Mesendoderm (in vitro differentiated cells): ENCODE results near the gene PDE4D.
A peak's percentile ranks its signal among the peaks of the same experiment; 100 is the strongest.
"Not testable (repeated sequence)": the region's sequence is repeated elsewhere in the genome, so short reads cannot be mapped to it uniquely, and the experiment has no call there.

Source experiments
- DNase-seq: peaks from one replicate; pipeline ENCODE4 v3.0.0; 2013
- H2AK5ac ChIP-seq: 2 replicates; pipeline ENCODE4 v1.6.1; 2013; ENCODE audit warnings: low read length, inconsistent platforms
- H2BK120ac ChIP-seq: 2 replicates; pipeline ENCODE4 v1.6.1; 2013; ENCODE audit warnings: low read depth, mild to moderate bottlenecking, low read length, moderate library complexity, mixed read lengths
- H2BK15ac ChIP-seq: replicated peaks from 2 replicates; pipeline ENCODE4 v1.6.1; 2013; ENCODE audit warnings: low read depth, mild to moderate bottlenecking, moderate library complexity
- H2BK5ac ChIP-seq: 2 replicates; pipeline ENCODE4 v1.6.1; 2013; ENCODE audit warnings: low read length, inconsistent platforms
- H3K18ac ChIP-seq: 2 replicates; pipeline ENCODE4 v1.6.1; 2013; ENCODE audit warnings: mild to moderate bottlenecking, low read length, mixed read lengths
- H3K23ac ChIP-seq: one replicate; pipeline ENCODE4 v1.6.1; 2013; ENCODE audit warnings: low read length
- H3K27ac ChIP-seq: 2 replicates; pipeline ENCODE4 v1.5.1; 2013; ENCODE audit warnings: low read depth, mild to moderate bottlenecking, inconsistent platforms, low read length, moderate library complexity
- H3K27me3 ChIP-seq: 2 replicates; pipeline ENCODE4 v1.6.1; 2013; ENCODE audit warnings: low read length, control low read depth, mild to moderate bottlenecking, inconsistent platforms; ENCODE audit not compliant: insufficient read depth, poor library complexity
- H3K36me3 ChIP-seq: 2 replicates; pipeline ENCODE4 v1.6.1; 2013; ENCODE audit warnings: low read length, inconsistent platforms; ENCODE audit not compliant: control insufficient read depth, insufficient read depth
- H3K4ac ChIP-seq: one replicate; pipeline ENCODE4 v1.6.1; 2013; ENCODE audit warnings: low read depth, mild to moderate bottlenecking, low read length, moderate library complexity
- H3K4me1 ChIP-seq: 2 replicates; pipeline ENCODE4 v1.6.1; 2013; ENCODE audit warnings: low read depth, low read length, inconsistent platforms; ENCODE audit not compliant: control insufficient read depth
- H3K4me2 ChIP-seq: 2 replicates; pipeline ENCODE4 v1.6.1; 2013; ENCODE audit warnings: low read length
- H3K4me3 ChIP-seq: 2 replicates; pipeline ENCODE4 v1.5.1; 2013; ENCODE audit warnings: mild to moderate bottlenecking, low read length
- H3K56ac ChIP-seq: one replicate; pipeline ENCODE4 v1.6.1; 2013; ENCODE audit warnings: low read length
- H3K79me1 ChIP-seq: 2 replicates; pipeline ENCODE4 v1.6.1; 2013; ENCODE audit warnings: low read length, inconsistent platforms
- H3K79me2 ChIP-seq: 2 replicates; pipeline ENCODE4 v1.6.1; 2013; ENCODE audit warnings: mild to moderate bottlenecking, low read length; ENCODE audit not compliant: control insufficient read depth, insufficient read depth
- H3K9ac ChIP-seq: 2 replicates; pipeline ENCODE4 v1.6.1; 2013; ENCODE audit warnings: low read length, inconsistent platforms
- H4K5ac ChIP-seq: one replicate; pipeline ENCODE4 v1.6.1; 2013; ENCODE audit warnings: low read length
- H4K8ac ChIP-seq: one replicate; pipeline ENCODE4 v1.6.1; 2013; ENCODE audit warnings: low read depth, mild to moderate bottlenecking, control low read depth, low read length, moderate library complexity
- WGBS: extraction: QIAGEN DNeasy Blood & Tissue Kit; methylation state at CpG from one replicate; pipeline ENCODE4 v1.1.7; 2013; ENCODE audit warnings: low lambda C conversion rate, missing lambda C conversion rate; ENCODE audit not compliant: insufficient coverage; ENCODE audit errors: extremely low coverage; 5-methylcytosine and 5-hydroxymethylcytosine counted together

PDE4D gene

GRCh38 chr5:59420596-59420995, 472.9 kb downstream of the PDE4D start:
- H3K27ac ChIP-seq, result no peak overlapping the region
- H3K23ac ChIP-seq, result no peak overlapping the region
- no peak overlapping the region for H2BK120ac ChIP-seq
- no peaks in the 10 kb centered on the region for H3K36me3 ChIP-seq
- H3K79me1 ChIP-seq, result no peaks in the 10 kb centered on the region
- no CpG with 5 or more reads among the region's 7 CpGs for WGBS
- no peaks in the 10 kb centered on the region for H3K4me1 ChIP-seq
- no peak overlapping the region for H2BK15ac ChIP-seq
- no peak overlapping the region for H2AK5ac ChIP-seq
- no peak overlapping the region for H4K5ac ChIP-seq
- no peaks in the 10 kb centered on the region for H3K27me3 ChIP-seq
- H3K18ac ChIP-seq, result no peak overlapping the region
- H4K8ac ChIP-seq, result no peak overlapping the region
- no peak overlapping the region for H2BK5ac ChIP-seq
- H3K56ac ChIP-seq, result no peak overlapping the region
- no peak overlapping the region for H3K9ac ChIP-seq
- H3K4me3 ChIP-seq, result no peak overlapping the region
- no peak overlapping the region for H3K4me2 ChIP-seq
- no peaks in the 10 kb centered on the region for H3K79me2 ChIP-seq
- no peak overlapping the region for H3K4ac ChIP-seq
- no peak for DNase-seq

- no peak overlapping the region for H3K27ac ChIP-seq
- H4K5ac ChIP-seq, result no peak overlapping the region
Observed at GRCh38 chr5:59418808-59419207, 474.7 kb downstream of the PDE4D start.

GRCh38 chr5:59416451-59416850, 477.1 kb downstream of the PDE4D start:
- no peak overlapping the region for H4K8ac ChIP-seq
- no peaks in the 10 kb centered on the region for H3K4me1 ChIP-seq
- no peak overlapping the region for H3K27ac ChIP-seq
- no peak overlapping the region for H2BK120ac ChIP-seq
- H3K56ac ChIP-seq, result no peak overlapping the region
- DNase-seq, result no peak
- H2BK15ac ChIP-seq, result no peak overlapping the region
- H2BK5ac ChIP-seq, result no peak overlapping the region
- H3K4ac ChIP-seq, result no peak overlapping the region
- H3K18ac ChIP-seq, result no peak overlapping the region
- H3K79me1 ChIP-seq, result no peaks in the 10 kb centered on the region
- no peak overlapping the region for H4K5ac ChIP-seq
- H3K4me2 ChIP-seq, result no peak overlapping the region
- no peak overlapping the region for H3K9ac ChIP-seq
- no peak overlapping the region for H3K23ac ChIP-seq
- no peaks in the 10 kb centered on the region for H3K79me2 ChIP-seq
- no peak overlapping the region for H3K4me3 ChIP-seq
- H3K27me3 ChIP-seq, result no peaks in the 10 kb centered on the region
- no peaks in the 10 kb centered on the region for H3K36me3 ChIP-seq
- no CpG with 5 or more reads among the region's 1 CpG for WGBS
- no peak overlapping the region for H2AK5ac ChIP-seq

More at GRCh38 chr5:59418808-59419207, 474.7 kb downstream of the PDE4D start:
- Histone ChIP-seq H3K79me2 (no peaks in the 10 kb centered on the region), H3K4ac (no peak overlapping the region), H3K9ac (no peak overlapping the region), H3K36me3 (no peaks in the 10 kb centered on the region), H2AK5ac (no peak overlapping the region), H2BK120ac (no peak overlapping the region), H3K27me3 (no peaks in the 10 kb centered on the region), H3K56ac (no peak overlapping the region), H2BK5ac (no peak overlapping the region), H3K4me3 (no peak overlapping the region), H4K8ac (no peak overlapping the region), H3K23ac (no peak overlapping the region), H3K4me1 (no peaks in the 10 kb centered on the region), H3K79me1 (no peaks in the 10 kb centered on the region), H3K18ac (no peak overlapping the region), H2BK15ac (no peak overlapping the region), H3K4me2 (no peak overlapping the region)
- WGBS, result no CpG with 5 or more reads among the region's 1 CpG
- peak; percentile 41 for DNase-seq

GRCh38 chr5:59416026-59416425, 477.5 kb downstream of the PDE4D start:
- Histone ChIP-seq H2AK5ac (no peak overlapping the region), H2BK5ac (no peak overlapping the region), H3K56ac (no peak overlapping the region), H3K79me2 (no peaks in the 10 kb centered on the region), H3K4me1 (no peaks in the 10 kb centered on the region), H2BK15ac (no peak overlapping the region), H3K9ac (no peak overlapping the region), H3K4me3 (no peak overlapping the region), H2BK120ac (no peak overlapping the region), H3K27me3 (no peaks in the 10 kb centered on the region), H3K36me3 (no peaks in the 10 kb centered on the region), H3K4ac (no peak overlapping the region), H4K5ac (no peak overlapping the region), H3K27ac (no peak overlapping the region), H3K23ac (no peak overlapping the region), H4K8ac (no peak overlapping the region), H3K4me2 (no peak overlapping the region), H3K79me1 (no peaks in the 10 kb centered on the region), H3K18ac (no peak overlapping the region)
- DNase-seq, result no peak
- no CpG with 5 or more reads among the region's 4 CpGs for WGBS

GRCh38 chr5:59412428-59412827, 481.1 kb downstream of the PDE4D start:
- H3K27ac ChIP-seq, result no peak overlapping the region
- H2BK120ac ChIP-seq, result no peak overlapping the region
- H4K5ac ChIP-seq, result no peak overlapping the region
- no peaks in the 10 kb centered on the region for H3K79me2 ChIP-seq
- no peak overlapping the region for H3K4ac ChIP-seq
- H3K23ac ChIP-seq, result no peak overlapping the region
- DNase-seq, result no peak
- no peak overlapping the region for H2AK5ac ChIP-seq
- H2BK5ac ChIP-seq, result no peak overlapping the region
- H2BK15ac ChIP-seq, result no peak overlapping the region
- no peaks in the 10 kb centered on the region for H3K27me3 ChIP-seq
- no peak overlapping the region for H4K8ac ChIP-seq
- no peak overlapping the region for H3K18ac ChIP-seq
- H3K56ac ChIP-seq, result no peak overlapping the region
- H3K4me1 ChIP-seq, result no peaks in the 10 kb centered on the region
- H3K79me1 ChIP-seq, result no peaks in the 10 kb centered on the region
- WGBS, result no CpG with 5 or more reads among the region's 2 CpGs
- H3K4me3 ChIP-seq, result no peak overlapping the region
- H3K9ac ChIP-seq, result no peak overlapping the region
- no peak overlapping the region for H3K4me2 ChIP-seq
- no peaks in the 10 kb centered on the region for H3K36me3 ChIP-seq

GRCh38 chr5:59408997-59409396, 484.5 kb downstream of the PDE4D start:
- not testable (repeated sequence) for H3K9ac ChIP-seq, H3K79me2 ChIP-seq, DNase-seq, H2BK5ac ChIP-seq, H3K18ac ChIP-seq, H3K56ac ChIP-seq, H2BK120ac ChIP-seq, H2AK5ac ChIP-seq, H3K23ac ChIP-seq, H3K36me3 ChIP-seq, H3K27me3 ChIP-seq, H4K5ac ChIP-seq, H3K4me2 ChIP-seq, H2BK15ac ChIP-seq, H3K27ac ChIP-seq, H3K4me1 ChIP-seq, H4K8ac ChIP-seq, H3K4ac ChIP-seq, H3K4me3 ChIP-seq, H3K79me1 ChIP-seq
- WGBS, result no CpG with 5 or more reads among the region's 3 CpGs
